ENCODE results near the gene ACTL9. TPM values are rescaled to one million over a fixed set of nuclear protein-coding genes. Genes with fewer than 3 reads are reported as not detected.
A peak's percentile ranks its signal among the peaks of the same experiment; 100 is the strongest.

ACTL9 gene
- total RNA-seq, 1 experiment from 2014 or later, result not detected

DNA sequence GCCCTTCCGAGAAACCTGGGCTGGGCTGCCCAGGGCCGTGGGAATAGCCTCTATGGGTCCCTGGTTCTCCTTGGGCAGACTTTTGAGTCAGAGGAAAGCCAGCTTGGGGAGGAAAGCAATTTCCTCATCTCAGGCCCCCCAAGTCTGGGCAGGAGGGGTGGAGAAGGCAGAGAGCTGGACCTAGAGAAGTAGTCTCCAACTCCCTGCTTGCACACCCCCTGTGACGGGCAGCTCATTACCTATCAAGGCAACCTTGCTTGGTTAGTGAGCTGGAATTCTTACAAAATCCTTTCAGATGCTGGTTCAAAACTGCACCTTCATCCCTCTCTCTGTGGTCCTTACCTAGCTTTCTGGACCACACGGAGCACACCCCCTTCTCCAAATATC, 33.9 kb downstream of the ACTL9 start:
- H3K36me3 ChIP-seq, result no peaks in the 10 kb centered on the region
- H3K4me3 ChIP-seq, result no peak overlapping the region
- no peaks in the 10 kb centered on the region for H3K9me3 ChIP-seq
- H3K27me3 ChIP-seq, result peaks cover 21% of the 10 kb centered on the region
- no peak for DNase-seq

DNA sequence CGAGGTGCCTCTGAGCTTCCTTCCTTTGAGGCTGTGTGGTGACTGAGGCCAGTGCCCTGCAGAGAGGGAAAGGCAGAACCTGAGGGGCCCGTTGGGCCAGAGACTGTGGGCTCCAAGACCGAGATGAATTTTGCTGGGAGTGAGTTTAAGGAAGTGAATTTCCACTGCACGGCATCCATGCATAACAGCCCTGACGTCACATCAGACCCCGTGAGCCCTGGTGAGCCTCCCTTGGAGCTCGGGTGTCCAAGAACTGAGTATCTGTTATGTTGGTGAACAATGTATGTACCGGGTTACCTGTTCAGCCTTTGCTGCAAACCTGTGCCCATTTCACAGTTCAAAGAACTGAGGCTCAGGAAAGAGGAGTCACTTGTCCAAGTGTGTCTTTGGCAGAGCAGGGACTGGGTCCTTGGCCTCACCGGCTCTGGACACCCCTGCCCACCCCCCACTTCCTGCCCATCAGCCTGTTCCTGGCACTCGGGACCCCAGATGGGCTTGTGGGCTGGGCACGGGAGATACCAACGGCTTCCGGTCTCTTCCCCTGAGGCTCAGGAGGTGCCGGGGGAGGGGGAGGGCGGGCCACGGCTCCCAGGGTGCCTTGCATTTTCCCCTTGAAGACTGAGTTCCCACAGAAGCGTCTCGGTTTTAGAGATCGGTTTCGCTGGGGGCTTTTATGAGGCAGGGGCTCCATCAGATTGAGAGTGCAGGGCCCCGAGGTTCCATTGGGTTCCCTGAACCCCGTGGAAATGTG, 34.5 kb downstream of the ACTL9 start:
- peaks cover 19% of the 10 kb centered on the region for H3K27me3 ChIP-seq
- H3K4me3 ChIP-seq, result no peak overlapping the region
- H3K9me3 ChIP-seq, result no peaks in the 10 kb centered on the region
- DNase-seq, result peak; percentile 40
- H3K36me3 ChIP-seq, result no peaks in the 10 kb centered on the region

DNA sequence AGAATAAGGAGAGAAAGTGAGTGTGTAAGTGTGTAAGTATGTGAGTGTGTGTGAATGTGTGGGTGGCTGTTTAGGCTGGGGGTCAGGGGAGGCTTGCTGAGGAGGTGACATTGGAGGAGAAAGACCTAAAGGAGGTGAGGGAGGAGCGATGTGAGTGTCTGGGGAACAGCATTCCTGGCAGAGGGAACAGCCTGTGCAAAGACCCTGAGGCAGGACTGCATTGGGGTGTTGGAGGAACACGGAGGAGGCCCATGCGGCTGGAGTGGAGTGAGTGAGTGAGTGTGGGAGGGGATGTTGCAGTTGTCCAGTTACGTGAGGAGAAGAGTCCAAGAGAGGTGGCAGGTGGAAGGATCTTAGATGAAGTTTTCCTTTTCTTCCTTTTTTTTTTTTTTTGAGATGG, 36.3 kb downstream of the ACTL9 start:
- H3K9me3 ChIP-seq, result no peaks in the 10 kb centered on the region
- H3K36me3 ChIP-seq, result no peaks in the 10 kb centered on the region

DNA sequence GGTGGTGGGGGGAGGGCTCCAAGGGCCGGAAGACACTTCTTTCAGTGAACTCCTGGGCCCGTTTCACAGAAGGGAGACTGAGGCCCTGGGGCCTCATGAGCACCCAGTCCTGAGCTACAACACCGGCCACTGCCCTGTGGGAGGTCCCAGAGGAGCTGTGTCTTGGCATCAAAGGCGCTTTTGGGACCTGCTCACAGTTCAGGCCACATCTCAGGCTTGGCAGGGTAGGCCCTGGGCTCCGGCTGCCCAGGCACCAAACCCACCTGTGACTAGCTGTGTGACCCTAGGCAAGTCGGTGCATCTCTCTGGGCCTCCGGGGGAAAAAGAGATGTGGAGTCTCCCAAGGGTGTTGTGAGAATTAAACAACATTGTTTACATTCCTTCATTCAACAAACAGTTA, 38.7 kb downstream of the ACTL9 start:
- Histone ChIP-seq H3K9me3 (no peaks in the 10 kb centered on the region), H3K27me3 (peaks cover 29% of the 10 kb centered on the region), H3K4me3 (no peak overlapping the region), H3K36me3 (no peaks in the 10 kb centered on the region)
- DNase-seq, result no peak

More for the DNA sequence above, 36.3 kb downstream of the ACTL9 start:
- Histone ChIP-seq H3K4me3 (no peak overlapping the region), H3K27me3 (peaks cover 31% of the 10 kb centered on the region)
- no peak for DNase-seq

- H3K36me3 ChIP-seq, result no peaks in the 10 kb centered on the region
Observed at GRCh38 chr19:8657869-8658268, 40.7 kb downstream of the ACTL9 start.

GRCh38 chr19:8655340-8655709, 43.3 kb downstream of the ACTL9 start:
- no peak overlapping the region for H3K4me3 ChIP-seq
- no peaks in the 10 kb centered on the region for H3K36me3 ChIP-seq

More at GRCh38 chr19:8657869-8658268, 40.7 kb downstream of the ACTL9 start:
- H3K9me3 ChIP-seq, result no peaks in the 10 kb centered on the region
- no peak for DNase-seq
- peaks cover 19% of the 10 kb centered on the region for H3K27me3 ChIP-seq
- H3K4me3 ChIP-seq, result no peak overlapping the region

GRCh38 chr19:8654591-8655339, 43.8 kb downstream of the ACTL9 start:
- no peaks in the 10 kb centered on the region for H3K9me3 ChIP-seq
- DNase-seq, result peak; percentile 58
- H3K27me3 ChIP-seq, result peaks cover 19% of the 10 kb centered on the region
- H3K36me3 ChIP-seq, result no peaks in the 10 kb centered on the region
- H3K4me3 ChIP-seq, result no peak overlapping the region

More at GRCh38 chr19:8655340-8655709, 43.3 kb downstream of the ACTL9 start:
- Histone ChIP-seq H3K9me3 (no peaks in the 10 kb centered on the region), H3K27me3 (peaks cover 19% of the 10 kb centered on the region)
- DNase-seq, result no peak

- Histone ChIP-seq H3K4me3 (no peak overlapping the region), H3K9me3 (no peaks in the 10 kb centered on the region), H3K27me3 (peaks cover 2% of the 10 kb centered on the region; the same call in 1 of the 2 replicates), H3K36me3 (no peaks in the 10 kb centered on the region)
- DNase-seq, result no peak
Observed at GRCh38 chr19:8648240-8648639, 50.4 kb downstream of the ACTL9 start.

Other genes starting within 250 kb of the ACTL9 start
- not detected in 2 replicates for gene PRAM1, start 196.2 kb downstream of the ACTL9 start, total RNA-seq (2014; rRNA removed; shearing (Covaris generic); ENCODE audit: low replicate concordance)
- gene ZNF414, start 184.6 kb downstream of the ACTL9 start, total RNA-seq (2014; rRNA removed; shearing (Covaris generic); ENCODE audit: low replicate concordance), result 0.86 and 2.0 TPM in 2 replicates
- not detected in 2 replicates for gene MYO1F, start 121.4 kb downstream of the ACTL9 start, total RNA-seq (2014; rRNA removed; shearing (Covaris generic); ENCODE audit: low replicate concordance)
- gene ADAMTS10, start 88.1 kb downstream of the ACTL9 start, total RNA-seq (2014; rRNA removed; shearing (Covaris generic); ENCODE audit: low replicate concordance), result 4.7 and 17.0 TPM in 2 replicates
- not detected in 2 replicates for gene NFILZ, start 68.2 kb downstream of the ACTL9 start, total RNA-seq (2014; rRNA removed; shearing (Covaris generic); ENCODE audit: low replicate concordance)
- not detected in 2 replicates for gene OR2Z1, start 22.8 kb upstream of the ACTL9 start, total RNA-seq (2014; rRNA removed; shearing (Covaris generic); ENCODE audit: low replicate concordance)
- 25.5 and 30.4 TPM in 2 replicates for gene ZNF558, start 133.5 kb upstream of the ACTL9 start, total RNA-seq (2014; rRNA removed; shearing (Covaris generic); ENCODE audit: low replicate concordance)
- gene MBD3L1, start 133.6 kb upstream of the ACTL9 start, total RNA-seq (2014; rRNA removed; shearing (Covaris generic); ENCODE audit: low replicate concordance), result not detected in 2 replicates

Data from MG63 (cell line).